Mesendoderm (in vitro differentiated cells): ENCODE results near the gene NFATC1.

Experiments used
- DNase-seq: peaks from one replicate; pipeline ENCODE4 v3.0.0; 2013
- H2AK5ac ChIP-seq: 2 replicates; pipeline ENCODE4 v1.6.1; 2013; ENCODE audit warnings: low read length, inconsistent platforms
- H2BK120ac ChIP-seq: 2 replicates; pipeline ENCODE4 v1.6.1; 2013; ENCODE audit warnings: low read depth, mild to moderate bottlenecking, low read length, moderate library complexity, mixed read lengths
- H2BK15ac ChIP-seq: replicated peaks from 2 replicates; pipeline ENCODE4 v1.6.1; 2013; ENCODE audit warnings: low read depth, mild to moderate bottlenecking, moderate library complexity
- H2BK5ac ChIP-seq: 2 replicates; pipeline ENCODE4 v1.6.1; 2013; ENCODE audit warnings: low read length, inconsistent platforms
- H3K18ac ChIP-seq: 2 replicates; pipeline ENCODE4 v1.6.1; 2013; ENCODE audit warnings: mild to moderate bottlenecking, low read length, mixed read lengths
- H3K23ac ChIP-seq: one replicate; pipeline ENCODE4 v1.6.1; 2013; ENCODE audit warnings: low read length
- H3K27ac ChIP-seq: 2 replicates; pipeline ENCODE4 v1.5.1; 2013; ENCODE audit warnings: low read depth, mild to moderate bottlenecking, inconsistent platforms, low read length, moderate library complexity
- H3K27me3 ChIP-seq: 2 replicates; pipeline ENCODE4 v1.6.1; 2013; ENCODE audit warnings: low read length, control low read depth, mild to moderate bottlenecking, inconsistent platforms; ENCODE audit not compliant: insufficient read depth, poor library complexity
- H3K36me3 ChIP-seq: 2 replicates; pipeline ENCODE4 v1.6.1; 2013; ENCODE audit warnings: low read length, inconsistent platforms; ENCODE audit not compliant: control insufficient read depth, insufficient read depth
- H3K4ac ChIP-seq: one replicate; pipeline ENCODE4 v1.6.1; 2013; ENCODE audit warnings: low read depth, mild to moderate bottlenecking, low read length, moderate library complexity
- H3K4me1 ChIP-seq: 2 replicates; pipeline ENCODE4 v1.6.1; 2013; ENCODE audit warnings: low read depth, low read length, inconsistent platforms; ENCODE audit not compliant: control insufficient read depth
- H3K4me2 ChIP-seq: 2 replicates; pipeline ENCODE4 v1.6.1; 2013; ENCODE audit warnings: low read length
- H3K4me3 ChIP-seq: 2 replicates; pipeline ENCODE4 v1.5.1; 2013; ENCODE audit warnings: mild to moderate bottlenecking, low read length
- H3K56ac ChIP-seq: one replicate; pipeline ENCODE4 v1.6.1; 2013; ENCODE audit warnings: low read length
- H3K79me1 ChIP-seq: 2 replicates; pipeline ENCODE4 v1.6.1; 2013; ENCODE audit warnings: low read length, inconsistent platforms
- H3K79me2 ChIP-seq: 2 replicates; pipeline ENCODE4 v1.6.1; 2013; ENCODE audit warnings: mild to moderate bottlenecking, low read length; ENCODE audit not compliant: control insufficient read depth, insufficient read depth
- H3K9ac ChIP-seq: 2 replicates; pipeline ENCODE4 v1.6.1; 2013; ENCODE audit warnings: low read length, inconsistent platforms
- H4K5ac ChIP-seq: one replicate; pipeline ENCODE4 v1.6.1; 2013; ENCODE audit warnings: low read length
- H4K8ac ChIP-seq: one replicate; pipeline ENCODE4 v1.6.1; 2013; ENCODE audit warnings: low read depth, mild to moderate bottlenecking, control low read depth, low read length, moderate library complexity
- WGBS: extraction: QIAGEN DNeasy Blood & Tissue Kit; methylation state at CpG from one replicate; pipeline ENCODE4 v1.1.7; 2013; ENCODE audit warnings: low lambda C conversion rate, missing lambda C conversion rate; ENCODE audit not compliant: insufficient coverage; ENCODE audit errors: extremely low coverage; 5-methylcytosine and 5-hydroxymethylcytosine counted together

The NFATC1 gene

DNA sequence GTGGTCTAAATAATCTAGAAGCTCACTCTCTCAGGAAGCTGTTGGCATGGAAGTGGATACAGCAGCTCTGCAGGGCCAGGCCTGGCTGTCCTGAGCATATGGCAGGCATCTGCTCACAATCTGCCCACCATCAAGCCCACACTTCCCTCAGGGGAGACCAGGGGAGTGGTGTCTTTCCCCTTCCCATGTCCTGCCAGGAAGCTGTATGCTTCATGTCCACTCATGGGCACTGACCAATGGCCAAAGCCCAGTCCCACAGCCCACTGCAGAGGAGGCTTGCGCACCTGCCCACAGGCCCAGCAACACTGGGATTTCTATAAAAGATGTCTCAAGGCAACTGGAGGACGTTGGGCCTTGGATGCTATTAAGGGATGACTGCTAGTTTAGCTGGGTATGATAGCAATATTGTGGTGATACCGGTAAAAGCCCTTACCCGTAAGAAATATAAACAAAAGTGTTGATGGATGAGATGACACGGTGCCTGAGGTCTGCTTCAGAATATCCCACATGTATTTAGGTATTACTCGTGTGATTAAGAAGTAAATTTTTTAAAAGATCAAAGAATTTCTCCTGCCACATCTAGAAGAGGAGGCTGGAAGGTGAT, 177.2 kb downstream of the NFATC1 start:
- no peak for DNase-seq
- H3K23ac ChIP-seq = no peak overlapping the region
- H3K4ac ChIP-seq = no peak overlapping the region
- H2AK5ac ChIP-seq = peak overlapping the region; percentile 36
- H3K4me1 ChIP-seq = peaks cover 7% of the 10 kb centered on the region
- no peaks in the 10 kb centered on the region for H3K79me2 ChIP-seq
- no peaks in the 10 kb centered on the region for H3K79me1 ChIP-seq
- H4K8ac ChIP-seq = no peak overlapping the region
- H2BK15ac ChIP-seq = no peak overlapping the region
- H3K27me3 ChIP-seq = no peaks in the 10 kb centered on the region
- no peak overlapping the region for H2BK120ac ChIP-seq
- no peak overlapping the region for H3K18ac ChIP-seq
- no peak overlapping the region for H3K27ac ChIP-seq
- no peak overlapping the region for H4K5ac ChIP-seq
- H3K36me3 ChIP-seq = no peaks in the 10 kb centered on the region
- no peak overlapping the region for H3K9ac ChIP-seq
- no peak overlapping the region for H3K56ac ChIP-seq
- H2BK5ac ChIP-seq = no peak overlapping the region
- no CpG with 5 or more reads among the region's 6 CpGs for WGBS
- H3K4me3 ChIP-seq = no peak overlapping the region
- no peak overlapping the region for H3K4me2 ChIP-seq

GRCh38 chr18:79573921-79574491, 178.3 kb downstream of the NFATC1 start:
- WGBS = no CpG with 5 or more reads among the region's 24 CpGs
- H3K9ac ChIP-seq = no peak overlapping the region
- no peak overlapping the region for H3K4me3 ChIP-seq
- H3K27me3 ChIP-seq = no peaks in the 10 kb centered on the region
- H3K18ac ChIP-seq = no peak overlapping the region
- no peak overlapping the region for H3K23ac ChIP-seq
- peaks cover 5% of the 10 kb centered on the region for H3K4me1 ChIP-seq
- no peak for DNase-seq
- no peak overlapping the region for H2BK120ac ChIP-seq
- no peaks in the 10 kb centered on the region for H3K36me3 ChIP-seq
- no peak overlapping the region for H2BK15ac ChIP-seq
- no peak overlapping the region for H4K8ac ChIP-seq
- no peak overlapping the region for H2AK5ac ChIP-seq
- no peak overlapping the region for H3K56ac ChIP-seq
- H4K5ac ChIP-seq = no peak overlapping the region
- H3K79me1 ChIP-seq = no peaks in the 10 kb centered on the region
- H3K4ac ChIP-seq = no peak overlapping the region
- no peaks in the 10 kb centered on the region for H3K79me2 ChIP-seq
- no peak overlapping the region for H3K27ac ChIP-seq
- no peak overlapping the region for H2BK5ac ChIP-seq
- no peak overlapping the region for H3K4me2 ChIP-seq

- no peak overlapping the region for H2BK5ac ChIP-seq
- H3K79me2 ChIP-seq = no peaks in the 10 kb centered on the region
- H3K56ac ChIP-seq = no peak overlapping the region
- no peak overlapping the region for H3K9ac ChIP-seq
- no peak overlapping the region for H4K8ac ChIP-seq
- no peak overlapping the region for H3K23ac ChIP-seq
- no peak overlapping the region for H4K5ac ChIP-seq
- WGBS = no CpG with 5 or more reads among the region's 17 CpGs
- no peak overlapping the region for H3K4ac ChIP-seq
- no peak for DNase-seq
- no peak overlapping the region for H3K4me3 ChIP-seq
- H2AK5ac ChIP-seq = no peak overlapping the region
- peaks cover 2% of the 10 kb centered on the region for H3K4me1 ChIP-seq
- no peak overlapping the region for H3K27ac ChIP-seq
- no peak overlapping the region for H3K18ac ChIP-seq
- no peaks in the 10 kb centered on the region for H3K79me1 ChIP-seq
- H3K27me3 ChIP-seq = no peaks in the 10 kb centered on the region
- no peaks in the 10 kb centered on the region for H3K36me3 ChIP-seq
- H3K4me2 ChIP-seq = no peak overlapping the region
- H2BK15ac ChIP-seq = no peak overlapping the region
- no peak overlapping the region for H2BK120ac ChIP-seq
Measured at GRCh38 chr18:79574938-79575525, 179.3 kb downstream of the NFATC1 start.

GRCh38 chr18:79575891-79576685, 180.4 kb downstream of the NFATC1 start:
- Histone ChIP-seq H3K79me2 (no peaks in the 10 kb centered on the region), H2AK5ac (no peak overlapping the region), H4K5ac (no peak overlapping the region), H3K36me3 (no peaks in the 10 kb centered on the region), H3K56ac (peak overlapping the region; percentile 47), H3K4me3 (no peak overlapping the region), H2BK120ac (no peak overlapping the region), H3K4ac (no peak overlapping the region), H3K79me1 (no peaks in the 10 kb centered on the region), H3K4me1 (no peaks in the 10 kb centered on the region), H3K27ac (no peak overlapping the region), H3K27me3 (no peaks in the 10 kb centered on the region), H3K9ac (no peak overlapping the region), H3K23ac (no peak overlapping the region), H2BK15ac (no peak overlapping the region), H4K8ac (no peak overlapping the region), H3K18ac (no peak overlapping the region), H3K4me2 (no peak overlapping the region), H2BK5ac (no peak overlapping the region)
- WGBS = no CpG with 5 or more reads among the region's 44 CpGs
- DNase-seq = no peak

- Histone ChIP-seq H3K79me1 (no peaks in the 10 kb centered on the region), H3K4ac (no peak overlapping the region), H3K9ac (no peak overlapping the region), H3K27me3 (no peaks in the 10 kb centered on the region), H4K5ac (no peak overlapping the region), H3K4me3 (no peak overlapping the region), H4K8ac (no peak overlapping the region), H2BK5ac (no peak overlapping the region), H3K23ac (no peak overlapping the region), H2AK5ac (no peak overlapping the region), H3K4me1 (no peaks in the 10 kb centered on the region), H3K18ac (no peak overlapping the region), H3K4me2 (no peak overlapping the region), H3K27ac (no peak overlapping the region), H3K56ac (peak overlapping the region; percentile 5), H2BK15ac (no peak overlapping the region), H2BK120ac (no peak overlapping the region), H3K79me2 (no peaks in the 10 kb centered on the region), H3K36me3 (no peaks in the 10 kb centered on the region)
- DNase-seq = no peak
- no CpG with 5 or more reads among the region's 23 CpGs for WGBS
Measured at GRCh38 chr18:79576686-79577351, 181.1 kb downstream of the NFATC1 start.
